GM12891 (cell line): ENCODE data around the gene SORBS1.
"Not testable (repeated sequence)": the region's sequence is repeated elsewhere in the genome, so short reads cannot be mapped to it uniquely, and the experiment has no call there.

Source experiments
- DNase-seq: peaks from one replicate; pipeline ENCODE4 v3.0.0; 2011; ENCODE audit warnings: low spot score; ENCODE audit not compliant: insufficient read length
- FAIRE-seq: peaks from 2 replicates; lab custom pipeline; 2011; peaks lifted over from hg19 to GRCh38; lab: Jason Lieb, UNC
- PAX5 ChIP-seq: IDR thresholded peaks from 2 replicates; pipeline ENCODE4 v1.6.1; 2011; ENCODE audit warnings: low read length, moderate library complexity, mild to moderate bottlenecking; ENCODE audit not compliant: insufficient read depth, severe bottlenecking
- POLR2A ChIP-seq: IDR thresholded peaks from 2 replicates; pipeline ENCODE4 v1.6.1; 2011; ENCODE audit warnings: low read depth, low read length, control low read depth
- POLR2AphosphoS5 ChIP-seq: IDR thresholded peaks from 2 replicates; pipeline ENCODE4 v1.6.1; 2011; ENCODE audit warnings: low read depth, low read length, control low read depth
- POU2F2 ChIP-seq: IDR thresholded peaks from 2 replicates; pipeline ENCODE4 v1.6.1; 2011; ENCODE audit warnings: low read depth, mild to moderate bottlenecking, control low read depth, low read length, moderate library complexity
- SPI1 ChIP-seq: IDR thresholded peaks from 2 replicates; pipeline ENCODE4 v1.6.1; 2011; ENCODE audit warnings: low read depth, low read length, control low read depth
- TAF1 ChIP-seq: IDR thresholded peaks from 2 replicates; pipeline ENCODE4 v1.6.1; 2011; ENCODE audit warnings: low read depth, low read length, control low read depth

Gene SORBS1

GRCh38 chr10:95472304-95473088 is 88.7 kb downstream of the SORBS1 start:
- FAIRE-seq (no peak), DNase-seq (no peak)
- TF ChIP-seq POLR2AphosphoS5 (no peak), SPI1 (no peak), PAX5 (no peak), TAF1 (no peak), POU2F2 (no peak), POLR2A (no peak)

- DNase-seq (no peak), FAIRE-seq (no peak)
These were observed 91.5 kb downstream of the SORBS1 start for GRCh38 chr10:95469676-95470075.

GRCh38 chr10:95469251-95469650 is 91.9 kb downstream of the SORBS1 start:
- DNase-seq (no peak), FAIRE-seq (no peak)
- TF ChIP-seq TAF1, result no peak
- no peak for TF ChIP-seq SPI1
- TF ChIP-seq PAX5, result no peak

More at GRCh38 chr10:95469676-95470075, 91.5 kb downstream of the SORBS1 start:
- TF ChIP-seq POLR2A, result no peak
- TF ChIP-seq PAX5, result no peak
- TF ChIP-seq POU2F2, result no peak

- DNase-seq, FAIRE-seq: not testable (repeated sequence)
These were observed 93.5 kb downstream of the SORBS1 start for GRCh38 chr10:95467642-95468041.

GRCh38 chr10:95467162-95467599 is 94.0 kb downstream of the SORBS1 start:
- FAIRE-seq (no peak), DNase-seq (no peak)
- TF ChIP-seq POLR2AphosphoS5 (no peak), POLR2A (no peak), TAF1 (no peak), SPI1 (no peak), POU2F2 (no peak), PAX5 (no peak)

- TF ChIP-seq POLR2AphosphoS5, result no peak
- no peak for TF ChIP-seq SPI1
- no peak for TF ChIP-seq POU2F2
- no peak for TF ChIP-seq POLR2A
- no peak for TF ChIP-seq PAX5
- TF ChIP-seq TAF1, result no peak
- DNase-seq (no peak), FAIRE-seq (no peak)
These were observed 94.7 kb downstream of the SORBS1 start for GRCh38 chr10:95466436-95466835.

GRCh38 chr10:95464280-95464679 is 96.9 kb downstream of the SORBS1 start:
- TF ChIP-seq PAX5 (no peak), POLR2A (no peak)
- no peak for FAIRE-seq
- DNase-seq, result no peak

GRCh38 chr10:95462740-95463667 is 98.2 kb downstream of the SORBS1 start:
- DNase-seq (no peak), FAIRE-seq (no peak)
- TF ChIP-seq POU2F2 (no peak), POLR2AphosphoS5 (no peak), SPI1 (no peak), POLR2A (no peak), TAF1 (no peak)

- DNase-seq (no peak), FAIRE-seq (no peak)
- TF ChIP-seq POLR2AphosphoS5, result no peak
These were observed 99.6 kb downstream of the SORBS1 start for GRCh38 chr10:95461611-95462010.

- TF ChIP-seq PAX5 (no peak), POU2F2 (no peak), SPI1 (no peak), TAF1 (no peak), POLR2A (no peak), POLR2AphosphoS5 (no peak)
These were observed 101.6 kb downstream of the SORBS1 start for GRCh38 chr10:95459446-95460045.

More at GRCh38 chr10:95459446-95460045, 101.6 kb downstream of the SORBS1 start:
- FAIRE-seq (no peak), DNase-seq (no peak)
